22Rv1 (cell line): ENCODE results near the gene CDC14A.

ENCODE experiments used
- ZFX ChIP-seq: fragments of 450-650 bp; IDR thresholded peaks from 2 replicates; pipeline ENCODE4 v1.6.1; 2017; ENCODE audit warnings: antibody characterized with exemption, borderline replicate concordance
- TF ChIP-seq, protein P1 (sequence below): fragments of 450-650 bp; IDR thresholded peaks from 2 replicates; pipeline ENCODE4 v1.5.1; 2017; ENCODE audit warnings: mild to moderate bottlenecking

DNA sequence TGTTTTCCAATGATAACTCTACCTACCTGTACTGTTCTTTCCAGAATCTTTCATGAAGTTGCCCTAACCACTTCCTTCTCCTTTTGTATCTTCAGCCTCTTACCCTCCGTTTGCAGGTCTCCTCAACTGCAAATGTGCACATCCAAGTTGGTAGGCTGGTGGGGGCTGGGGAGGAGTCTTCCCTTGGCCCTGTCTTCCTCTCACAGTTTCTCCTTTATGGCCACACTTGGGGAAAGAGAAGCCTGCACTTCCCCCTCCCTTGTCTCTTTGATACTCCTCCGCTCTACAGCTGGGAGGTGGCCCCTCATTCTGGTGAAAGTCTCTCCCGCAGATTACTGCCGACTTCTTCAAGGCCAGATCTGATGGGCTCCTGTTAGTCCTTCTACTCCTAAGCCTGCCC is 158.8 kb downstream of the CDC14A start:
- TF ChIP-seq, protein P1, sequence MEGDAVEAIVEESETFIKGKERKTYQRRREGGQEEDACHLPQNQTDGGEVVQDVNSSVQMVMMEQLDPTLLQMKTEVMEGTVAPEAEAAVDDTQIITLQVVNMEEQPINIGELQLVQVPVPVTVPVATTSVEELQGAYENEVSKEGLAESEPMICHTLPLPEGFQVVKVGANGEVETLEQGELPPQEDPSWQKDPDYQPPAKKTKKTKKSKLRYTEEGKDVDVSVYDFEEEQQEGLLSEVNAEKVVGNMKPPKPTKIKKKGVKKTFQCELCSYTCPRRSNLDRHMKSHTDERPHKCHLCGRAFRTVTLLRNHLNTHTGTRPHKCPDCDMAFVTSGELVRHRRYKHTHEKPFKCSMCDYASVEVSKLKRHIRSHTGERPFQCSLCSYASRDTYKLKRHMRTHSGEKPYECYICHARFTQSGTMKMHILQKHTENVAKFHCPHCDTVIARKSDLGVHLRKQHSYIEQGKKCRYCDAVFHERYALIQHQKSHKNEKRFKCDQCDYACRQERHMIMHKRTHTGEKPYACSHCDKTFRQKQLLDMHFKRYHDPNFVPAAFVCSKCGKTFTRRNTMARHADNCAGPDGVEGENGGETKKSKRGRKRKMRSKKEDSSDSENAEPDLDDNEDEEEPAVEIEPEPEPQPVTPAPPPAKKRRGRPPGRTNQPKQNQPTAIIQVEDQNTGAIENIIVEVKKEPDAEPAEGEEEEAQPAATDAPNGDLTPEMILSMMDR: no peak
- TF ChIP-seq ZFX: no peak
